Tibial nerve (tissue), 4 donors: Measurements from ENCODE around the gene DHRSX. TPM values are rescaled to one million over a fixed set of nuclear protein-coding genes. Genes with fewer than 3 reads are reported as not detected.
"Not testable (repeated sequence)": the region's sequence is repeated elsewhere in the genome, so short reads cannot be mapped to it uniquely, and the experiment has no call there.

Experiments used
- DNase-seq, 2 donors: peaks; one replicate each; pipeline ENCODE4 v3.0.0-alpha.2; 2019; ENCODE audit warnings: low spot score in 2 of 2
- H3K27ac ChIP-seq, 4 donors: fragments of 200-600 bp; sonication (generic) in 3 of 4; one replicate each; pipeline ENCODE4 v1.5.1; 2017 to 2019; ENCODE audit warnings: mild to moderate bottlenecking in 1 of 4
- H3K27me3 ChIP-seq, 2 donors: fragments of 200-600 bp; sonication (generic) in 1 of 2; one replicate each; pipeline versions ENCODE4 v1.5.1 to v1.6.0; 2017 to 2019
- H3K36me3 ChIP-seq, 3 donors: fragments of 200-600 bp; sonication (generic); one replicate each; pipeline ENCODE4 v1.5.1; 2018 to 2019
- H3K4me1 ChIP-seq, 4 donors: fragments of 200-600 bp; sonication (generic) in 3 of 4; one replicate each; pipeline ENCODE4 v1.5.1; 2017 to 2019
- H3K4me3 ChIP-seq, 4 donors: fragments of 200-600 bp; sonication (generic) in 3 of 4; one replicate each; pipeline ENCODE4 v1.5.1; 2017 to 2019; ENCODE audit warnings: mild to moderate bottlenecking in 1 of 4, moderate library complexity in 1 of 4
- H3K9me3 ChIP-seq, 4 donors: fragments of 200-600 bp; sonication (generic) in 3 of 4; one replicate each; pipeline ENCODE4 v1.5.1; 2017 to 2019
- CTCF ChIP-seq, 5 experiments: fragments of 200-600 bp in 3 of 5; fragments of 450-650 bp in 2 of 5; sonication (generic) in 3 of 5; IDR thresholded peaks; one replicate each; pipeline ENCODE4 v1.5.1; 2016 to 2019; ENCODE audit warnings: antibody characterized with exemption in 5 of 5, mild to moderate bottlenecking in 3 of 5, moderate library complexity in 2 of 5
- EP300 ChIP-seq, 2 donors: sonication (generic); formaldehyde crosslinking; IDR thresholded peaks; one replicate each; pipeline ENCODE4 v1.6.1; 2017; ENCODE audit warnings: antibody characterized with exemption in 2 of 2, mild to moderate bottlenecking in 1 of 2
- POLR2A ChIP-seq, 2 donors: fragments of 450-650 bp; IDR thresholded peaks; one replicate each; pipeline ENCODE4 v1.6.1; 2017; ENCODE audit warnings: antibody characterized with exemption in 2 of 2, mild to moderate bottlenecking in 2 of 2, moderate library complexity in 2 of 2
- WGBS, 2 donors: methylation state at CpG; one replicate each; pipeline ENCODE4 v1.1.5; 2018; 5-methylcytosine and 5-hydroxymethylcytosine counted together
- total RNA-seq, 4 donors: library from RNA; depleted of rRNA; stranded (reverse); fragments of >200 nt; gene quantifications; one replicate each; pipeline ENCODE4 v1.1.0, GENCODE V29; 2016

Gene DHRSX
- total RNA-seq, 4 donors from 2014 or later = 20.3 to 44.3 (median 31.7) TPM

GRCh38 chrX:2466876-2467656, 33.7 kb downstream of the DHRSX start:
- Histone ChIP-seq H3K9me3 (no peaks in the 10 kb centered on the region), H3K36me3 (peaks cover 0 to 6% (median 0%) of the 10 kb centered on the region in 3 donors), H3K4me1 (peaks cover 0 to 15% (median 0%) of the 10 kb centered on the region in 4 donors), H3K4me3 (no peak overlapping the region), H3K27me3 (no peaks in the 10 kb centered on the region), H3K27ac (no peak overlapping the region)
- WGBS, 2 donors = 79 to 86% methylated on average over 20 of the region's 20 CpGs
- no peak for TF ChIP-seq CTCF (IDR thresholded peaks at IDR 0.05)
- TF ChIP-seq POLR2A (IDR thresholded peaks at IDR 0.05) = no peak
- TF ChIP-seq EP300 (IDR thresholded peaks at IDR 0.05) = no peak
- DNase-seq = no peak

- TF ChIP-seq EP300 (IDR thresholded peaks at IDR 0.05) (no peak), CTCF (IDR thresholded peaks at IDR 0.05) (no peak), POLR2A (IDR thresholded peaks at IDR 0.05) (no peak)
- Histone ChIP-seq H3K4me1 (peaks cover 0 to 23% (median 0%) of the 10 kb centered on the region in 4 donors), H3K27ac (no peak overlapping the region), H3K9me3 (no peaks in the 10 kb centered on the region), H3K4me3 (no peak overlapping the region), H3K27me3 (no peaks in the 10 kb centered on the region), H3K36me3 (peaks cover 0 to under 1% (median 0%) of the 10 kb centered on the region in 3 donors)
- DNase-seq = no peak
- 76 to 85% methylated on average over 15 of the region's 15 CpGs for WGBS, 2 donors
Measured at GRCh38 chrX:2464677-2465166, 36.1 kb downstream of the DHRSX start.

- no peak for TF ChIP-seq POLR2A (IDR thresholded peaks at IDR 0.05)
- TF ChIP-seq CTCF (IDR thresholded peaks at IDR 0.05) = no peak
- no peak for TF ChIP-seq EP300 (IDR thresholded peaks at IDR 0.05)
- no peak for DNase-seq
- Histone ChIP-seq H3K36me3 (no peaks in the 10 kb centered on the region), H3K9me3 (no peaks in the 10 kb centered on the region), H3K4me1 (peaks cover 0 to 23% (median 0%) of the 10 kb centered on the region in 4 donors), H3K27ac (no peak overlapping the region), H3K4me3 (no peak overlapping the region), H3K27me3 (no peaks in the 10 kb centered on the region)
- 79 to 88% methylated on average over 26 to 29 of the region's 31 CpGs for WGBS, 2 donors
Measured at GRCh38 chrX:2463973-2464676, 36.7 kb downstream of the DHRSX start.

GRCh38 chrX:2463481-2463880, 37.3 kb downstream of the DHRSX start:
- WGBS, 2 donors = 68 to 72% methylated on average over 10 of the region's 10 CpGs
- H3K27me3 ChIP-seq, H3K9me3 ChIP-seq, H3K27ac ChIP-seq, H3K4me3 ChIP-seq, H3K36me3 ChIP-seq, DNase-seq: not testable (repeated sequence)
- H3K4me1 ChIP-seq = peaks cover 0 to 23% (median 0%) of the 10 kb centered on the region in 4 donors

- Histone ChIP-seq H3K27ac (no peak overlapping the region), H3K9me3 (no peaks in the 10 kb centered on the region), H3K27me3 (no peaks in the 10 kb centered on the region), H3K4me3 (no peak overlapping the region), H3K36me3 (no peaks in the 10 kb centered on the region), H3K4me1 (peaks cover 0 to 23% (median 0%) of the 10 kb centered on the region in 4 donors)
- DNase-seq = no peak
- WGBS, 2 donors = 19 to 47% methylated on average over 3 of the region's 3 CpGs
- TF ChIP-seq POLR2A (IDR thresholded peaks at IDR 0.05) (no peak), CTCF (IDR thresholded peaks at IDR 0.05) (no peak), EP300 (IDR thresholded peaks at IDR 0.05) (no peak)
Measured at GRCh38 chrX:2462780-2463179, 38.0 kb downstream of the DHRSX start.
